NCI-H2081 (cell line): Measurements from ENCODE around the gene ADCY9.
"Not testable (repeated sequence)": the region's sequence is repeated elsewhere in the genome, so short reads cannot be mapped to it uniquely, and the experiment has no call there.

Experiments used
- DNase-seq, 2 experiments: peaks; one replicate each; lab custom pipeline; 2025; lab: John Stamatoyannopoulos, UW

ADCY9 gene

GRCh38 chr16:4067262-4068001 is 48.8 kb downstream of the ADCY9 start:
- no peak for DNase-seq

DNA sequence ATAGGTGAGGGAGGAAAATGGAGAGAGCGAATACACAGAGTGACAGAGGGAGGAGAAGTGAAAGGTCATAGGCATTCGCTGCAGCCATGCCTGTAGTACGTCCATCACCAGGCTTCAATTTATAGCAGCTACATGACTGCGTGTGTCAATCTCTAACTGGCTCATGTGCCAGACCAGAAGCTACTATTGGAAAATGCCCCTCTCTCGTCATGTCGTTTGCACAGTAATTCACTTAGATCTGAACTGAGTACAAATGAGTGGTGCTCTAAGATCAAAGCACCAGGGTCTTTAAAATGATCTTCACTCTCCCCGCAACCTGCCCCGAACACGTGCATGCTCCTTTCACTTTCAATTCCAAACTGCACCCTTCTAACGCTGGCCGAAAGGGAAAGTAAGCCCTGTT is 51.3 kb downstream of the ADCY9 start:
- no peak for DNase-seq

DNA sequence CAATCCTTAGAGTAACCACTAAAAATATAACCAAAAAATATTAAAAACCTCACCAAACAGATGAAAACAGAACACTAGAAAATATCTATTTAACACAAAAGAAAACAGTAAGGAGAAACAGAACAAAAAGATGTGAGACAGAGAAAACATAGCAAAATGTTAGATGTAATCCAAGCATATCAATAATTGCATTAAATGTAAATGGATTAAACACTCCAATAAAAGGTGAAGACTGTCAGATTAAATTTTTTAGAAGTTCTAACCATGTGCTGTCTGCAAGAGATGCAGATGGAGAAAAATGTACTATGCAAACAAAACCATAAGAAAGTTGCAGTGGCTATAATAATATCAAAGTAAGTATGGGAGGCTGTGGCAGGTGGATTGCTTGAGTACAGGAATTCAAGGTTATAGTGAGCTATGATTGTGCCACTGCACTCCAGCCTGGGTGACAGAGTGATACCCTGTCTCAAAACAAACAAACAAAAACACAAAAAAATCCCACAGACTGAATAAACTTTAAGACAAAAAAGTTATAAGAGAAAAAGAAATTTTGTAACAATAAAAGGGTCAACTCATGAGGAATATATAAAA is 53.9 kb downstream of the ADCY9 start:
- DNase-seq: no peak

GRCh38 chr16:4060823-4061222 is 55.4 kb downstream of the ADCY9 start:
- DNase-seq: no peak

DNA sequence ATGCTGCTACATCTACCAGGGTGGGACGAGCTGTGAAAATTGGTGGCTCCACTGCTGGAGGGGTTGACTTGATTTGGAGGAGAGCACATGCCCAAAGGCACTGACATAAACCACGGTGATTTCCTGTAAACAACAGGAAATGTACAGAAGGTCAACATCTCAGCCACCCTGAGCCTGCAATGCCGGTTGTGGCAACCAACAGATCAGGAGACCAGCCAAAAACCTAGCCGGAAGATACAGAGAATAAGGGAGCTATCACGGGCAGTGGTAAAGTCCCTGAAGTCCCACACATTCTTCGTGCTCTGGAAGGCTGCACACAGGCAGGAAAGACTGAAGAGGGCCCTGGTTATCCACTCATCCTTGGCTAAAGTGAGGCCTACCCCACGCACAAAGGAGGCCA is 56.2 kb downstream of the ADCY9 start:
- DNase-seq: no peak

GRCh38 chr16:4058386-4058785 is 57.9 kb downstream of the ADCY9 start:
- DNase-seq: no peak

- no peak for DNase-seq
These were observed 58.8 kb downstream of the ADCY9 start for GRCh38 chr16:4057439-4057877.

DNA sequence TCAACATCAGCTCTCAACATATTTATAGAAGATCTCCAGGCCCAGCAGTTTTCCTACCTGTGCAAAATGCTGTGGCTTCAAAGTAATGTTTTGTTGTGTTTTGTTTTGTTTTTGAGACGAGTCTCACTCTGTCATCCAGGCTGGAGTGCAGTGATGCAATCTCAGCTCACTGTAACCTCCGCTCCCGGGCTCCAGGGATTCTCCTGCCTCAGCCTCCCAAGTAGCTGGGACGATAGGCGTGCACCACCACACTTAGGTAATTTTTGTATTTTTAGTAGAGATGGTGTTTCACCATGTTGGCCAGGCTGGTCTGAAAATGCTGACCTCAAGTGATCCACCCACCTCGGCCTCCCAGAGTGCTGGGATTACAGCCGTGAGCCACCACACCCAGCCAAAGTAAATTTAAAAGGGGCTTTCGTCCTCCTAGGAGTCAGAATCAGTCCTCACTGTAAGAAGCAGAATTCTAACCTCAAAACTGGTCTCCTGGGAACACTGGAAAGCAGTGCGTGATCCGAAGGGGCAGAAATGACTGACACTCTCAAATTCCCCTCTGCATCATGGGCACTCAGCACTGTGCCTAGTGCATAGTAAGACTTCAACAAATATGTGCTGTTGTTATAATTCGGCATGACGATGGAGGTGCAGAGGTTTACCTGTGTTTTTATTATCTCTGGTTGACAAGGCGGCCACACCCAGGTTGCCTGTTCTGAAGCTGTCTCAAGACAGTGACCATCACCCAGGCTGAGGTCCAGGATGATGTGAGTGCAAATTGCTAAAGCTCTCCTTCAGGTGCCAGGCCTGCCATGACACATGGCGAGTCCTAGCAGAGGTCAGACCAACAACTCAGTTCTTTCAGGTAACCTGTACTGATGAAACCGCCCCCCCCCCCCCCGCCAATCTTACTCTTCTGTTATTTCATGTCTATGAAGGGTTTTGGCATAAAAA is 59.8 kb downstream of the ADCY9 start:
- DNase-seq: no peak

GRCh38 chr16:4055748-4056147 is 60.5 kb downstream of the ADCY9 start:
- no peak for DNase-seq

DNA sequence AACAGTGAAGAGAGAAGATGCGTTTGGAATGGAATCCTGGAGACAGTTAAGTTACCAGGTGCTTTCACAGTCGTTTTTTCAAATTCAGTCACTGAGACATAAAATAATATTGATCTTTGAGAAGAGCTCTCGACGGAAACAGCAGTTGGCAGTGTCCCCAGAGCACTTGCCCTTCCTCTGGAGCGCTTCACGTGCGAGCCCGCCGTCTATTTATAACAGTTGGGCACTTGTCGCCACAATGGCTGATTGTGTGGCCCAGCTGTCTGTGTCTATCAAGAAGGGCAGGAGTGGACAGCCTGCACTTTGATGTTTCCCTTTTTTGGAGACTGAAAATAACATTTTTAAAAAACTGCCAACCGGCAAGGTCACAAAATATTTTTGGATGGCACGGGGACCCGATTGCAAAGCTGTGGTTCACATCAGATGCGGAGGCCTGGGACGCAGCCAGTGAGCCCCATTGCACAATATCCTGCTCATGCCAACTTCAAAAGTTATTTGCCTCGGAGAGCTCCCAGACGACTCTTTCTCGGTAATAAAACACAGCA is 62.9 kb downstream of the ADCY9 start:
- DNase-seq: peak; percentile 52 to 92

DNA sequence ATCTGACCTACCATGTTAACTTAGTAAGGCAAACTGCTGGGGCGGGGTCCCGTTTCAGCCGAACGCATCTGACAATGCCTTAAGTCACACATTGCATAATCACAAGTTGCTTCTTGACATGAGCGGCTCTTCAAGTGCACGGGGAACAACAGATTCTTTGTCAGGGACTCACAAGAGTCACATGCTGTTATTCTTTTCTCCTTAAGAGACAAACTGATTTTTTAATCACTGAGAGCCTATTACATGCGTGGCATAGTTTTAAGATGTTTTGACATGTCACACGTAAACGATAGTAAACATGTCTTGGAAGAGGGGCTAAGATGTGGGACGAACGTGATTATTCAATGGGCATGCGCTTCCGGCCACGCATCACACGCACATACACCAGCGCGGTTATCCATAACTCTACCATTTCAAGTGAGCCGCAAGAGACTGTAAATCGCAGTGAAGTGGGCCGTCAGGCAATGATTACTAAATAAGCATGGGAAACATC is 63.4 kb downstream of the ADCY9 start:
- DNase-seq: no peak

GRCh38 chr16:4052096-4052495 is 64.1 kb downstream of the ADCY9 start:
- DNase-seq: no peak

GRCh38 chr16:4051591-4051990 is 64.7 kb downstream of the ADCY9 start:
- no peak for DNase-seq

DNA sequence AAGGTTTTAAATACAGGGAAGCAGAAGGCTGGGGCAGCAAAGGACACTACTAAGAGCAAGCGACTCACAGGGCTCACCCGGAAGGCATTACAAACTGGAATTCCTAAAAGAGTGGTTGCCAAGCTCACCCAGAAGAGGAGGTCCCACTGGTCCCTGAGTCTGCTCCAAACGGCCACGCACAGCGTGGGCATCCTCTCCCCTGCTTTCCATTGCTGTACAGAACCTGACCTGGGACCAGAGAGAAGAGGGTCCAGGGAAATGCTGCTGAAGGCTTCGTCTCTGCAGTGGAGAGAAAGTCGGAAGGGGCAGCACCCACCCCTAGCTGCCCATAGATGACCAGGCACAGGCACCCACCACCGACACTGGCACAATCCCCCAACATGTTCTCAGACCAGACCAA is 67.2 kb downstream of the ADCY9 start:
- no peak for DNase-seq

- no peak for DNase-seq
These were observed 67.8 kb downstream of the ADCY9 start for GRCh38 chr16:4048481-4048880.

GRCh38 chr16:4046221-4046620 is 70.0 kb downstream of the ADCY9 start:
- DNase-seq: no peak

GRCh38 chr16:4045561-4045960 is 70.7 kb downstream of the ADCY9 start:
- DNase-seq: not testable (repeated sequence)

- DNase-seq: no peak
These were observed 73.7 kb downstream of the ADCY9 start for GRCh38 chr16:4042581-4042980.

DNA sequence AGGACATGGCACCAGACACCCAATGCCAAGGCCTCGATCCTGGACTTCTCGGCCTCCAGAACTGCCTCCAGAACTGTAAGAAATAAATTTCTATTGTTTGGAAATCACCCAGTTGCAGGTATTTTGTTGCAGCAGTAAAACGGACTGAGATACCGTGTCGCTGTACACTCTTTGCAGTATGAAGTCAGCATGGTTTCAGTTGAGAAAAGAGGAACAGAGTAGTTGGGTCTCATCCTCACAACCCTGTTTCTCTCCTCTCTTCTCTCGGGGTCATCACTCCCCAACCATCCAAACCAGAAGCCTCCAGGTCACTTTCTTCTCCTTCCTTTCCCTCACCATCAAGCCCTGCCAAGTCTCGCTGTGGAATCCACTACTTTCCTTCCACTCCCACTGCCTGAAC is 77.8 kb downstream of the ADCY9 start:
- no peak for DNase-seq

DNA sequence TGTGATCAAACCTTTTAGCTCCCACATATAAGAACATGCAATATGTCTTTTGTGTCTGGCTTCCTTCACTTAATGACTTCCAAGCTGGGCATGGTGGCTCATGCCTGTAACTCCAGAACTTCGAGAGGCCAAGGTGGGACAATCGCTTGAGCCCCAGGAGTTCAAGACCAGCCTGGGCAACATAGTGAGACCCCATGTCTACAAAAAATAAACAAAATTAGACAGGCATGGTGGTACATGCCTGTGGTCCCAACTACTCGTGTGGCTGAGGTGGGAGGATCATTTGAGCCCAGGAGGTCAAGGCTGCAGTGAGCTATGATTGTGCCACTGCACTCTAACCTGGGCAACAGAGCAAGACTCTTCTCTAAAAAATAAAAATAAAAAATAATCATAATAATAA is 79.3 kb downstream of the ADCY9 start:
- not testable (repeated sequence) for DNase-seq

- no peak for DNase-seq
These were observed 81.3 kb downstream of the ADCY9 start for GRCh38 chr16:4034963-4035362.

DNA sequence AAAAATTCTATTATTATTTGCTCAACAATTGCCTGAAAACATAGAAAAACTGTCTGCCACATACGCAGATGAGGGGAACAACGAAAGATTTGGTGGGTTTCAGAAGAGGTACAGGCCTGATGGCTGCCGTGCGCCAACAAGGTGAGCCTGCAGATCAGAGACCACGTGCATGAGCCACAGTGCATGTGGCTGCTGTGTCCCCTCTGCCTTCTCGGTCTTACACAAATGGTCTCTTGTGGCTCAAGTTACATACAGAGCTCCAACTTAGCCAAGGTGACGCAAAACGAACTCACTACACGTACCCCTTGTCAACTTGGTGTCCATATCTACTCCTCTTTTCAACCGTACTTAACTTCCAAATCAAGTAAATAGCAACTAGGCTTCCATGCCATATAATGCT is 82.3 kb downstream of the ADCY9 start:
- DNase-seq: no peak
